ENCODE measurements around the gene ITIH1. TPM values are rescaled to one million over a fixed set of nuclear protein-coding genes. Genes with fewer than 3 reads are reported as not detected.

ITIH1 gene
- total and polyA plus RNA-seq, 2 experiments from 2014 or later = not detected

- H3K36me3 Mint-ChIP-seq (ENCODE audit: low read depth) = peaks cover 51% of the 10 kb centered on the region; the same call in 2 of the 3 replicates
- Histone ChIP-seq H3K27me3 (ENCODE audit: insufficient read depth) (no peaks in the 10 kb centered on the region), H3K4me3 (no peak overlapping the region), H2AFZ (no peak overlapping the region), H3K4me1 (ENCODE audit: insufficient read depth) (no peaks in the 10 kb centered on the region), H3F3A (replicated peaks; ENCODE audit: low read depth) (no peaks in the 10 kb centered on the region), H3K79me2 (replicated peaks; ENCODE audit: insufficient read depth) (no peaks in the 10 kb centered on the region), H3K27ac (ENCODE audit: low read depth) (no peak overlapping the region), H3K36me3 (ENCODE audit: insufficient read depth) (peaks cover 17% of the 10 kb centered on the region), H4K20me1 (replicated peaks; ENCODE audit: insufficient read depth) (0 out of 2 replicates have a peak, but pooled peaks cover 4% of the 10 kb centered on the region), H3K9me2 (ENCODE audit: insufficient read depth) (no peaks in the 10 kb centered on the region), H3K4me2 (no peak overlapping the region)
- DNase-seq (ENCODE audit: low spot score) (no peak), ATAC-seq (no peak)
- no peaks in the 10 kb centered on the region for H3K9me3 Mint-ChIP-seq
- TF ChIP-seq ZNF462 (CRISPR knock-in tag; IDR thresholded peaks at IDR 0.05) (no peak), STAT1 (IDR thresholded peaks at IDR 0.05; ENCODE audit: unreplicated experiment) (no peak), NANOG (IDR thresholded peaks at IDR 0.05; ENCODE audit: borderline replicate concordance) (no peak), EZH2phosphoT487 (IDR thresholded peaks at IDR 0.05; ENCODE audit: unreplicated experiment) (no peak), CREB1 (CRISPR knock-in tag; IDR thresholded peaks at IDR 0.05; ENCODE audit: low read depth) (no peak), ZNF331 (CRISPR knock-in tag; IDR thresholded peaks at IDR 0.05; ENCODE audit: low read depth) (no peak), JUNB (IDR thresholded peaks at IDR 0.05; ENCODE audit: unreplicated experiment) (no peak), CTCF (conservative IDR thresholded peaks at IDR 0.05; ENCODE audit: low read depth in 2 of 2) (no peak), POLR2AphosphoS5 (IDR thresholded peaks at IDR 0.05; ENCODE audit: low read depth) (no peak), ZNF114 (CRISPR knock-in tag; IDR thresholded peaks at IDR 0.05) (no peak), EZH2 (IDR thresholded peaks at IDR 0.05; ENCODE audit: low read depth, unreplicated experiment) (no peak), ETS1 (IDR thresholded peaks at IDR 0.05) (no peak)
- TF ChIP-seq, protein P1, sequence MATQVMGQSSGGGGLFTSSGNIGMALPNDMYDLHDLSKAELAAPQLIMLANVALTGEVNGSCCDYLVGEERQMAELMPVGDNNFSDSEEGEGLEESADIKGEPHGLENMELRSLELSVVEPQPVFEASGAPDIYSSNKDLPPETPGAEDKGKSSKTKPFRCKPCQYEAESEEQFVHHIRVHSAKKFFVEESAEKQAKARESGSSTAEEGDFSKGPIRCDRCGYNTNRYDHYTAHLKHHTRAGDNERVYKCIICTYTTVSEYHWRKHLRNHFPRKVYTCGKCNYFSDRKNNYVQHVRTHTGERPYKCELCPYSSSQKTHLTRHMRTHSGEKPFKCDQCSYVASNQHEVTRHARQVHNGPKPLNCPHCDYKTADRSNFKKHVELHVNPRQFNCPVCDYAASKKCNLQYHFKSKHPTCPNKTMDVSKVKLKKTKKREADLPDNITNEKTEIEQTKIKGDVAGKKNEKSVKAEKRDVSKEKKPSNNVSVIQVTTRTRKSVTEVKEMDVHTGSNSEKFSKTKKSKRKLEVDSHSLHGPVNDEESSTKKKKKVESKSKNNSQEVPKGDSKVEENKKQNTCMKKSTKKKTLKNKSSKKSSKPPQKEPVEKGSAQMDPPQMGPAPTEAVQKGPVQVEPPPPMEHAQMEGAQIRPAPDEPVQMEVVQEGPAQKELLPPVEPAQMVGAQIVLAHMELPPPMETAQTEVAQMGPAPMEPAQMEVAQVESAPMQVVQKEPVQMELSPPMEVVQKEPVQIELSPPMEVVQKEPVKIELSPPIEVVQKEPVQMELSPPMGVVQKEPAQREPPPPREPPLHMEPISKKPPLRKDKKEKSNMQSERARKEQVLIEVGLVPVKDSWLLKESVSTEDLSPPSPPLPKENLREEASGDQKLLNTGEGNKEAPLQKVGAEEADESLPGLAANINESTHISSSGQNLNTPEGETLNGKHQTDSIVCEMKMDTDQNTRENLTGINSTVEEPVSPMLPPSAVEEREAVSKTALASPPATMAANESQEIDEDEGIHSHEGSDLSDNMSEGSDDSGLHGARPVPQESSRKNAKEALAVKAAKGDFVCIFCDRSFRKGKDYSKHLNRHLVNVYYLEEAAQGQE (IDR thresholded peaks at IDR 0.05; ENCODE audit: unreplicated experiment) = no peak
- no peaks in the 10 kb centered on the region for H3K4me1 Mint-ChIP-seq
- no peaks in the 10 kb centered on the region for H3K27me3 Mint-ChIP-seq (ENCODE audit: insufficient read depth, low read depth, poor library complexity)
- H3K27ac Mint-ChIP-seq = no peak overlapping the region
- H3K4me3 Mint-ChIP-seq = no peak overlapping the region
Measured at GRCh38 chr3:52756141-52756540, 21.3 kb upstream of the ITIH1 start.
